Caco-2 (cell line): Measurements from ENCODE around the gene TMEM82. TPM values are rescaled to one million over a fixed set of nuclear protein-coding genes. Genes with fewer than 3 reads are reported as not detected.

Experiments used
- BruUV-seq: library from RNA; stranded (reverse); fragments of 400-500 nt; replicated peaks from 2 replicates; lab custom pipeline; 2021; lab: Mats Ljungman, UMichigan
- CTCF ChIA-PET: fragments of 300-600 bp; sonication (Branson Sonifier 250); formaldehyde crosslinking; loops from one replicate; lab custom pipeline; 2022; ENCODE audit warnings: antibody characterized with exemption; lab: Charles Lee
- POLR2A ChIA-PET: fragments of 300-600 bp; sonication (Branson Sonifier 250); formaldehyde crosslinking; loops from one replicate; lab custom pipeline; 2022; ENCODE audit warnings: antibody characterized with exemption; lab: Charles Lee
- DNase-seq, 2 experiments: peaks; one replicate each; pipeline versions ENCODE4 v3.0.0 to v3.0.0-alpha.2; 2020 to 2022
- H3K27me3 ChIP-seq: replicated peaks from 2 replicates; pipeline ENCODE4 v1.6.0; 2011; ENCODE audit warnings: low read length; ENCODE audit not compliant: control insufficient read depth, insufficient read depth
- H3K36me3 ChIP-seq: 2 replicates; pipeline ENCODE4 v1.5.1; 2011; ENCODE audit warnings: low read length; ENCODE audit not compliant: control insufficient read depth, insufficient read depth
- H3K4me1 ChIP-seq: fragments of 250-450 bp; sonication (Bioruptor Pico); 2 replicates; pipeline ENCODE4 v1.5.1; 2020; ENCODE audit warnings: mild to moderate bottlenecking
- H3K4me3 ChIP-seq: 2 replicates; pipeline ENCODE4 v1.5.1; 2011; ENCODE audit warnings: low read depth, mild to moderate bottlenecking, control low read depth, low read length
- H3K9me3 ChIP-seq: fragments of 250-450 bp; sonication (Bioruptor Pico); 2 replicates; pipeline ENCODE4 v1.5.1; 2020; ENCODE audit warnings: mild to moderate bottlenecking, moderate library complexity
- H3K27ac Mint-ChIP-seq: one replicate; pipeline ENCODE4 v1.8.0; 2022; ENCODE audit warnings: mixed read lengths; ENCODE audit not compliant: unreplicated experiment
- H3K27me3 Mint-ChIP-seq: one replicate; pipeline ENCODE4 v1.8.0; 2022; ENCODE audit warnings: mixed read lengths; ENCODE audit not compliant: insufficient read depth, unreplicated experiment
- H3K36me3 Mint-ChIP-seq: one replicate; pipeline ENCODE4 v1.8.0; 2022; ENCODE audit warnings: mild to moderate bottlenecking, mixed read lengths; ENCODE audit not compliant: insufficient read depth, unreplicated experiment
- H3K4me1 Mint-ChIP-seq: one replicate; pipeline ENCODE4 v1.8.0; 2022; ENCODE audit warnings: low read depth, mixed read lengths; ENCODE audit not compliant: unreplicated experiment
- H3K4me3 Mint-ChIP-seq: one replicate; pipeline ENCODE4 v1.8.0; 2022; ENCODE audit warnings: mild to moderate bottlenecking, moderate library complexity, mixed read lengths; ENCODE audit not compliant: unreplicated experiment
- H3K9me3 Mint-ChIP-seq: one replicate; pipeline ENCODE4 v1.8.0; 2022; ENCODE audit warnings: mixed read lengths; ENCODE audit not compliant: unreplicated experiment
- CTCF ChIP-seq, 2 experiments: fragments of 200-600 bp in 1 of 2; IDR thresholded peaks; 1 replicate in 1 of 2; 2 replicates in 1 of 2; pipeline versions ENCODE4 v1.5.1 to v1.8.0; 2011 to 2022; ENCODE audit warnings: antibody characterized with exemption in 1 of 2, control low read depth in 1 of 2, inconsistent platforms in 1 of 2, low read depth in 1 of 2, low read length in 1 of 2, mild to moderate bottlenecking in 1 of 2, moderate library complexity in 1 of 2; ENCODE audit not compliant: insufficient read depth in 1 of 2, severe bottlenecking in 1 of 2, unreplicated experiment in 1 of 2
- intact Hi-C: fragments of 100-400 bp; cut with micrococcal nuclease; formaldehyde crosslinking; loops from one replicate; pipeline ENCODE4 v1.10.0; 2022; ENCODE audit not compliant: unreplicated experiment
- total RNA-seq: library from RNA; stranded (reverse); gene quantifications from 2 replicates; pipeline ENCODE4 v1.2.3, GENCODE V29; 2022

Gene TMEM82
- total RNA-seq, 1 experiment from 2014 or later, result 3.5 TPM

- TF ChIP-seq CTCF (IDR thresholded peaks at IDR 0.05; ENCODE audit: insufficient read depth in 1 of 2, low read depth in 1 of 2, low read length in 1 of 2, severe bottlenecking in 1 of 2, unreplicated experiment in 1 of 2), result no peak
- DNase-seq, result no peak
- intact Hi-C loops, result loop anchor here (10.0 kb wide), 1 partner anchor 63 kb away; the partner anchor contains the start of gene PLEKHM2
- H3K36me3 ChIP-seq, result no peaks in the 10 kb centered on the region
- H3K27ac Mint-ChIP-seq, result no peak overlapping the region
- no TSS peak for BruUV-seq
- H3K9me3 ChIP-seq, result no peaks in the 10 kb centered on the region
- H3K4me1 Mint-ChIP-seq, result no peaks in the 10 kb centered on the region
- H3K4me3 ChIP-seq, result no peak overlapping the region
- ChIA-PET CTCF (no interaction called here), POLR2A (no interaction called here)
- H3K4me1 ChIP-seq, result peaks cover 9% of the 10 kb centered on the region
- H3K9me3 Mint-ChIP-seq, result no peaks in the 10 kb centered on the region
- no peaks in the 10 kb centered on the region for H3K36me3 Mint-ChIP-seq
- no peaks in the 10 kb centered on the region for H3K27me3 Mint-ChIP-seq
- no peak overlapping the region for H3K4me3 Mint-ChIP-seq
- no peaks in the 10 kb centered on the region for H3K27me3 ChIP-seq
Measured at GRCh38 chr1:15748264-15748663, 6.0 kb downstream of the TMEM82 start.

- POLR2A ChIA-PET, result no interaction called here
- Histone ChIP-seq H3K9me3 (no peaks in the 10 kb centered on the region), H3K36me3 (no peaks in the 10 kb centered on the region), H3K4me3 (no peak overlapping the region), H3K27me3 (no peaks in the 10 kb centered on the region), H3K4me1 (peaks cover 8% of the 10 kb centered on the region)
- DNase-seq, result no peak
- Mint-ChIP-seq H3K27ac (no peak overlapping the region), H3K27me3 (no peaks in the 10 kb centered on the region), H3K4me3 (no peak overlapping the region), H3K9me3 (no peaks in the 10 kb centered on the region), H3K36me3 (no peaks in the 10 kb centered on the region), H3K4me1 (no peaks in the 10 kb centered on the region)
- no TSS peak for BruUV-seq
- no peak for TF ChIP-seq CTCF (IDR thresholded peaks at IDR 0.05; ENCODE audit: insufficient read depth in 1 of 2, low read depth in 1 of 2, low read length in 1 of 2, severe bottlenecking in 1 of 2, unreplicated experiment in 1 of 2)
- CTCF ChIA-PET, result no interaction called here
- intact Hi-C loops, result loop anchor here (10.0 kb wide), 1 partner anchor 64 kb away; the partner anchor contains the start of gene PLEKHM2
Measured at GRCh38 chr1:15748690-15749398, 6.5 kb downstream of the TMEM82 start.

DNA sequence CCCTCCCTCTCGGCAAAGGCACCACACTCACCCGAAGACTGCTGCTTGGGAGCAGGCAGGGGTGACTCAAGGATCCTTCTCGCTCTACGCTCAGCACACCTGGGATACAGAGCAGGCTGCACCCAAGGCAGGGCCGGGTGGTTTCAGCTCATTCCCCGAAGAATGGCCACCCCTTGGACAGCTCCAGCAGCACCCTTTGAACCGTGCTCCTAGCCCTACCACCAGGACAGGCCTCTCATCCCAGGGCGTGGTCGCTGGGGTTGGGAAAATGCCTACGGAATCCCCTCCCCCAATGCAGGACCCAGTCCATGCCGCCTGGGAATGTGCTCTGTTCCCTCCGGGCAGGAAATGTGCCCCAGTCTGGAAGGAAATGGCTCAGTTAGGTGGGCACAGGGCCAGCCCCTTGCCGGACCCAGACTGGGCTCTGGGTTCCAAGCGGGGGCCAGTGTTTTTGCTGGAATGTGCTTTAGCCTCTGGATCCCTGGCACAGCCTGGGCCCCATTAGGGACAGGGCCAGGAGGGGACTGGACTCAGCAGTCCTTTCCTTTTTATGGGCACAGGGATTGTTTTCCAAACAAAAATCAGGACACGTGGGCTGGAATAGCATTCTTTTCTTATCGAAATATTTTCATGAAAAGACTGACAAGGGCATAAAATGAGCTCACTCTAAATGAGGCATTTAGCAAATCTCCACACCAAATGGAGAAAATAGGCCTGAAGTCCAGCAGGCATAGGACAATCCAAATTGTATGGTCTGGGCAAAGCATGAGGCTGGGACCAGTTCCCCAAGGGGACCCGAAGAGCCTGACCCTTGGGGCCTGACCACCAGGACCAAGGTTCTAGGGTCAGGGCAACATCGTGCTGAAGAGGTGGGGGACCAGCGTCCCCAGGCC, 7.3 kb downstream of the TMEM82 start:
- no peak for TF ChIP-seq CTCF (IDR thresholded peaks at IDR 0.05; ENCODE audit: insufficient read depth in 1 of 2, low read depth in 1 of 2, low read length in 1 of 2, severe bottlenecking in 1 of 2, unreplicated experiment in 1 of 2)
- Mint-ChIP-seq H3K9me3 (no peaks in the 10 kb centered on the region), H3K27me3 (no peaks in the 10 kb centered on the region), H3K4me1 (no peaks in the 10 kb centered on the region), H3K27ac (no peak overlapping the region), H3K4me3 (no peak overlapping the region), H3K36me3 (no peaks in the 10 kb centered on the region)
- peaks cover 8% of the 10 kb centered on the region for H3K4me1 ChIP-seq
- no peak for DNase-seq
- intact Hi-C loops, result loop anchor here (10.0 kb wide), 1 partner anchor 65 kb away; the partner anchor contains the start of gene PLEKHM2
- ChIA-PET CTCF (no interaction called here), POLR2A (no interaction called here)
- H3K4me3 ChIP-seq, result no peak overlapping the region
- H3K9me3 ChIP-seq, result no peaks in the 10 kb centered on the region
- no peaks in the 10 kb centered on the region for H3K36me3 ChIP-seq
- no peaks in the 10 kb centered on the region for H3K27me3 ChIP-seq
- BruUV-seq, result no TSS peak
